GM18508 (cell line): ENCODE measurements around the gene CCSER1.
"Not testable (repeated sequence)": the region's sequence is repeated elsewhere in the genome, so short reads cannot be mapped to it uniquely, and the experiment has no call there.

Source experiments
- ATAC-seq: cut with Tn5 transposase; IDR thresholded peaks from one replicate; pipeline ENCODE4 v1.9.1; 2021; ENCODE audit warnings: moderate number of reproducible peaks; ENCODE audit not compliant: insufficient read depth, unreplicated experiment

CCSER1 gene

DNA sequence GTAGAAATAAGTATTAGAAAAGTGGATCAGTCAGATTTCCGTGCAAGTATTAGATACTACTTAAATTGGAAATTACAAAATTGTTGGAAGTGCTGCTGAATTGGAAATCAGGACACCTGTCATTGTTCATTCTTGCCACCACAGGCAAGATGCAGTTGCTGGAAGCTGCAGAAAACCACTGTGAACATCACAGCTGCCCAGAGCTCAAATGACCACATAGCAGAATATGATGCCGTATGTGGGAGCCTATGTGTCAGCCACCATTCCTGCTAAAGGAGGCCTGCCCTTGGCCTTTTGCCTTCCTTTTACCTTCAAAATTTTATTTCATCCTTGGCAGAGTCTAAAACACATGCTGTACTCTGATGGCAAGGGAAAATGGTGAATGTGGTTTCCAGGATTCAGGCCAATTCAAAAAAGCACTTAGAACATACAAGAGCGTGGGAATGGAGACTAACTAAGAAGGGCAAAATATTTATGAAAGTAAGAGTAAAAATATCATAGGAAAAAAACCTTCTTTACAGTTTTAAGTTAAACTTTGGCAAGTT lies 1171.0 kb downstream of the CCSER1 start:
- ATAC-seq = no peak

GRCh38 chr4:91298824-91299223 lies 1171.6 kb downstream of the CCSER1 start:
- no peak for ATAC-seq

- ATAC-seq = no peak
Observed at GRCh38 chr4:91302120-91302519, 1174.9 kb downstream of the CCSER1 start.

- ATAC-seq = no peak
Observed at GRCh38 chr4:91304292-91304691, 1177.1 kb downstream of the CCSER1 start.

GRCh38 chr4:91317434-91317833 lies 1190.2 kb downstream of the CCSER1 start:
- ATAC-seq = no peak

GRCh38 chr4:91319556-91320268 lies 1192.5 kb downstream of the CCSER1 start:
- no peak for ATAC-seq

GRCh38 chr4:91322961-91323360 lies 1195.8 kb downstream of the CCSER1 start:
- no peak for ATAC-seq

DNA sequence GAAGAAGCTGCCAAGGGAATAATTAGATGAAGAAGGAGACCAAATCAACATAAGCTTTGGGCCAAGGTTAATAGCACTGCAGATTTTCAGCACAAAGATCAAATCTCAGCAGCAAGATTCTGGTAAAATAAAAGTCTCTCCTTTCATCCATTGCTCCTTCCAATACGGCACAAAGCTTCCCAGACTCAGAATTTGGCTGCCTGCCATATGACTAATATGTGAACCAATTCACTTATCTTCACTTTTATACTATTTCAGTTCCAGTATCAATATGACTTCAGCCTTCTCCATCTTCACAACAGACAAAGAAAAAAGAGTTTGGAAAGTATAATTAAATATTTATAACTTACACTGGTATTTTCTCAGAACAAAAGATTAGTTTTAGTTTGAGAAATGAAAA lies 1198.3 kb downstream of the CCSER1 start:
- no peak for ATAC-seq

DNA sequence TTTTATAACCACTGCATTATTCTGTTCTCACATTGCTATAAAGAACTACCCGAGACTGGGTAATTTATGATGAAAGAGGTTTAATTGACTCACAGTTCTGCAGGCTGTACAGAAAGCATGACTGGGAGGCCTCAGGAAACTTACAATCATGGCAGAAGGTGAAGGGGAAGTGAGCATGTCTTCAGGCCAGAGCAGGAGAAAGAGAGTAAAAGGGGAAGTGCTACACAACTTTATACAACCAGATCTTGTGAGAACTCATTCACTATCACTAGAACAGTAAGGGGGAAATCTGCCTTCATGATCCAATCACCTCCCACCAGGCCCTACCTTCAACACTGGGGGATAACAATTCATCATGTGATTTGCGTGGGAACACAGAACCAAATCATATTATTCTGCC lies 1199.0 kb downstream of the CCSER1 start:
- ATAC-seq = not testable (repeated sequence)

DNA sequence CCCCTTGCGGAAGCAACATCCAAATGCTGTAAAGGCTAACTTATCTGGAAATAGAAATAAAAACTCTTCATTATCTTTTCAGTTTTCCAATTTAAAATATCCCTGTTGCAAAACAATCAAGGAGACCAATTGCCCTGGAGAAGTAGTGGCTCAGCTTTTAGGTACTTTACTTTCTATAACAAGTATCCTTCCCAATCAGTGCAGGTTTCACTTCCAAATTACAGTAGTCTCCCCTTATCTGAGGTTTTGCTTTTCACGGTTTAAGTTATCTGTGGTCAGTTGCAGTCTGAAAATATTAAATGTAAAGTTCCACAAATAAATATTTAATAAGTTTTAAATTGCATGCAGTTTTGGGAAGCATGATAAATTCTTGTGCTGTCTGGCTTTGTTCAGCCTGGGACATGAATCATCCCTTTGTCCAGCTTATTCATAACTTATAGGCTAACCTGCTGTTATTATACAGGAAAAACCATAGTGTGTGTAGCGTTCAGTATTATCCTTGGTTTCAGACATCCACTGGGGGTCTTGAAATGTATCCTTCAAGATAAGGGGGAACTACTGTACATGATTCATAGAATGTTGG lies 1203.5 kb downstream of the CCSER1 start:
- ATAC-seq = no peak

DNA sequence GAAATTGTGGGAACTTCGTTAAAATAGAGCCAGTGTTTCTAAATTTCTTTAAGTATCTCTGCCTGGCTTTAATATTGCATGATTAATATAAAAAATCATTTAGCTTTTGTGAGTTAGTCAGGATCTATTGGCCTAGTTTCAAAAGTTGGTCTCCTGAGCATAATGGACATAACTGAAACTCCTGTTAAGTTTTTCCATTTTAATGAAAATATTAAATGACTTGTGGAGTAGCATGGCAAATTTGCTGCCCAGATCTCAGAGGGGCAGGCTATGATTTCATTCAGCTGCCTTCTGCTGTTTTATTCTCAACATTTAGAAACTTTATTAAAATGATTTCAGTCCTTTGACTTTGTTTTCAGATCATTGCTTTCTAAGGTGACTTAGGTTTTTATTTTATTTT lies 1213.6 kb downstream of the CCSER1 start:
- no peak for ATAC-seq

DNA sequence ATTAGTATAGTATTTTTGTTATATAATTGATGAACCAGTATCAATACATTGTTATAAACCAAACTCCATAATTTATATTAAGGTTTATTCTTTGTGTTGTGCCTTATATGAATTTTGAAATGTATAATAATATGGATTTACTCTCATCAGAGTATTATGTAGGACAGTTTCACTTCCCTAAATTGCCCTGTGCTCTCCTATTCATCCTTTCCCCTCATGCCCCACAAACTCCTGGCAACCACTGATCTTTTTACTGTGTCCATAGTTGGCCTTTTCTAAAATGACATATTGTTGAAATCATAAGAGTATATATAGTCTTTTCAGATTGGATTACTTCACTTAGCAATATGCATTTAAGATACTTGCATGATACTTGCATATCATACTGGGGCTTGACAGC lies 1218.4 kb downstream of the CCSER1 start:
- peak; percentile 62 for ATAC-seq

GRCh38 chr4:91356496-91356895 lies 1229.3 kb downstream of the CCSER1 start:
- ATAC-seq = not testable (repeated sequence)

DNA sequence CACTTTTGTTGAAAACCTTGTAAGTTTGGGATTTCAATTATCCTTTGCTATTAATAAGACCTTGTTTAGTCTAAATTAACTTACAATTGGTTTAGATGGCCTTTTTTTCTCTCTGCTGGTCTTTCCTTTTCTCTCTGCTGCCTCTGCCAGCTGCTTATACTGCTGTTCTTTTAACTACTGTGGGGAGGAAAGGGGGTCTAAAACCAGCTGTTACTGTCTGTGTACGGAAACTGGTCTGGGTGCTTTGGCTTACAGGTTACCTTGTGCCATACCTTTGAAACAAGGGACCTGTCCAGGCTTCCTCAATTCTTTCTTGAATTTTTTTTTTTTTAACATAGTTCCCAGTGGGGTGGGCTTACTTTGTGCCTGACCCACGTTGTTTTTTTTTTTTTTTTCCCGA lies 1230.8 kb downstream of the CCSER1 start:
- ATAC-seq = not testable (repeated sequence)

DNA sequence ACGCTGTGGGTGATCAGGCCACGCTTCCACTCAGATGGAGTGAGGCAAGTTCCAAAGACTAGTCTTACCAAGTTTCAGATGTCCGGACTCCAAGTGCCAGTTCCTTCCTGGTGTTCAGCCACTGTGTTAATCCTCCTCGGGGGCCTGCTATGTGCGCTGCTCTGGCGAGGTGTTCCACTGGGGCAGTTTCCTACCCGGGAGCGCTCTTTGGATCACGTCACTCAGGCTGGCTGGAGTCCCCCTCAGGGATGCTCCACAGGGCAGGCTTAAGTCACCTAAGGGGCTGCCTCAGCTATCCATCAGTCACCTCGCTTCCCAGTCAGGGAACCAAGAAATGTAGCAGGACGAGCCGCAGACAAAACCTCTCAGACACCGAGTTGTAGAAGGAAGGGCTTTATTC lies 1231.4 kb downstream of the CCSER1 start:
- ATAC-seq = not testable (repeated sequence)

GRCh38 chr4:91359041-91360031 lies 1232.1 kb downstream of the CCSER1 start:
- ATAC-seq = peak; percentile 36

GRCh38 chr4:91362125-91362524 lies 1234.9 kb downstream of the CCSER1 start:
- ATAC-seq = no peak

DNA sequence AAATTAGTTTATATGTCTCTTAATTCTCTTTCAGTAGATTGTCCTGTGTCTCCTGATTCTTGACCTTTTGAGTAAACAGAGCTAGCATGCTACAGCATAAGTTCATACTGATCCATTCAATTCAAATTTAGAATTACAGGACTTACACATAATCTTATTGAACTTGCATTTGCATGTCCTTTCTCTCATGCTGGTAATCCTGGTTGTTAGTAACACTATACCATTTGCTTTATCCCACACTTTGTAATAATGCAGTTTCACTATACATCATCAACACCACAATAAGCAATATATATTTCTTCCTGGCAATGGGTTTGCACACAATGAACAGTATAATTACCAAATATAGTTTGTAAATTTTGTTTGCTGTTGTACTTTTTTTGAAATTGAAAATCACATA lies 1239.4 kb downstream of the CCSER1 start:
- no peak for ATAC-seq

- ATAC-seq = no peak
Observed at GRCh38 chr4:91369116-91369515, 1241.9 kb downstream of the CCSER1 start.

DNA sequence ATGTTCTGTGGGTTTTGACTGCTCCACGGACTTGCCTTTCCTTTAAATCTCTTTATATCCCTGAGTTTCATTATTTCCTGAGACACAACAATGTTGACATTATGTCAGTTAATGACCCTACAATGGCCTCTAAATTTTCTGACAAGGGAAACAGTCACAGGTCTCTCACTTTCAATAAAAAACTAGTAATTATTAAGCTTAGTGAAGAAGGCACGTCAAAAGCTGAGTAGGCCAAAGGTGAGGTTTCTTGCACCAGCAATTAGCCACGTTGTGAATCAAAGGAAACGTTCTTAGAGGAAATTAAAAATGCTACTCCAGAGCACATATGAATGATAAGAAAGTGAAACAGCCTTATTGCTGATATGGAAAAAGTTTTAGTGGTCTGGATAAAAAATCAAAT lies 1246.4 kb downstream of the CCSER1 start:
- no peak for ATAC-seq

DNA sequence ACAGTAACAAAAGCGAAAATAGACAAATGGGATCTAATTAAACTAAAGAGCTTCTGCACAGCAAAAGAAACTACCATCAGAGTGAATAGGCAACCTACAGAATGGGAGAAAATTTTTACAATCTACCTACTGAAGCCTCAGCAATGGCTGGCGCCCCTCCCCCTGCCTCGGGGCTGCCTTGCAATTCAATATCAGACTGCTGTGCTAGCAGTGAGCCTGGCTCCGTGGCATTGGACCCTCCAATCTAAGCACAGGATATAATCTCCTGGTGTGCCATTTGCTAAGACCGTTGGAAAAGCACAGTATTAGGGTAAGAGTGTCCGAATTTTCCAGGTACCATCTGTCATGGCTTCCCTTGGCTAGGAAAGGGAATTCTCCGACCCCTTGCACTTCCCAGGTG lies 1278.2 kb downstream of the CCSER1 start:
- ATAC-seq = not testable (repeated sequence)
